ENCODE results near the gene THPO. TPM values are rescaled to one million over a fixed set of nuclear protein-coding genes. Genes with fewer than 3 reads are reported as not detected.

The THPO gene
- total and polyA plus RNA-seq, 10 of the 15 experiments (the other 5 are each of a cell fraction or from before 2014, with no cell fraction given), result not detected

DNA sequence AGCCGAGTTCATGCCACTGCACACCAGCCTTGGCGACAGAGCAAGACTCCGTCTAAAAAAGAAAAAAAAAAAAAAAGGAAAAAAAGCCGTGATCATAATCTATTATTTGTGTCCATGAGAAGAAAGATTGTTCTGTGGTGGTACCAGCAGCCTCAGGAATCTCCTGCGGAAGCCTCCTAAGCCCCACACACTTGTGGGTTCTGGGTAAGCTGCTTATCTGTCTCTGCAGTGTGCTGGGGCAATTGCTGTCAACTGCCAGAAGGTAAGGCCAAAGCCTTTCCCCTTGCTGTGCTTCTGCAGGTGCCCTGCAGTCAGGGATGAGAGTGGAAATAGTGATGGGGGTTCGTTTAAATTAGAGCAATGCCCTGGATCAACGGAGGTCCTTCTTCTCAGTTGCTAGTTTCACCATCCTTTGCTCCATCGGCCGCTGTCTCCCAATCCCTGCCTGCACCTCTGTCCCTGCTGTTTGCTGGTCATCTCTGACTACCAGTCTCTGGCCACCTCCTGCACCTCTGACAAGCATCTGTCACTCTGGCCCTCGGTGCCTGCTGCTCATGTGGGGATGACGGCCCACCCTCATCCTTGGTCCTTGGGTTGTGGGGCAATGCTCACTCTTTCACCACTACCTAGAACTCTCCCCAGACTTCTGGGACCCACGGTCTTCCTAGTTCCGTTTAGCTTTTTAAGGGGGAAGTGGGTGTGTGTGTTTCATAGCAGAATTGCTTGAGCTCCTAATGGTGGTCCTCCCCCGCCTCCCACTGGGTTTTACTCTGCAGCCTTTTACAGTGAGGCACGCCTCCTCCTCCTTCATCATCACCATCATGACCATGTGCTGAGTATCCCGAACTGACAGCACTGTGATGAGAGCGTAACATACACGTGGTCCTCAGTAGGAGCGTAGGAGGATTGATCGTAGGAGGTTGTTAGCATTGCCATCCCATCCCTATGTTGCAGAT lies 27.3 kb upstream of the THPO start:
- no peaks in the 10 kb centered on the region for H4K20me1 ChIP-seq (ENCODE audit: control insufficient read depth, insufficient read depth)
- no peaks in the 10 kb centered on the region for H3K9me3 ChIP-seq (replicated peaks; ENCODE audit: control insufficient read depth, insufficient read depth, low read length)
- intact Hi-C loops (cut with micrococcal nuclease; ENCODE audit: unreplicated experiment) (no loop called here), in situ Hi-C loops (cut with MboI) (no loop called here)
- no peak overlapping the region for H2AFZ ChIP-seq (ENCODE audit: control insufficient read depth, low read depth, low read length)
- no peaks in the 10 kb centered on the region for H3K79me2 ChIP-seq (ENCODE audit: control insufficient read depth, insufficient read depth, low read length)
- no peak for DNase-seq (ENCODE audit: low read depth, low spot score)
- no peaks in the 10 kb centered on the region for H3K4me1 ChIP-seq (ENCODE audit: control insufficient read depth, insufficient read depth, low read length)
- POLR2A ChIA-PET, result interaction anchor here (0.7 kb wide), 1 partner anchor 727 kb away, joined by 5 read pairs; no protein-coding TSS in a partner anchor
- SMC1A ChIA-PET (ENCODE audit: uncharacterized antibody, unreplicated experiment), result no interaction called here
- no peak overlapping the region for H3K4me3 ChIP-seq
- WGBS (ENCODE audit: insufficient coverage, insufficient replicate concordance, low lambda C conversion rate, missing lambda C conversion rate), result 32% methylated on average over 17 of the region's 20 CpGs
- RAD21 ChIA-PET (ENCODE audit: unreplicated experiment), result no interaction called here
- no peaks in the 10 kb centered on the region for H3K36me3 ChIP-seq (ENCODE audit: control insufficient read depth in 2 of 2, insufficient read depth in 2 of 2, low read length in 1 of 2)
- H3K27me3 ChIP-seq (replicated peaks in 1 of 2; ENCODE audit: control insufficient read depth in 2 of 2, insufficient read depth in 2 of 2, low read length in 1 of 2), result peaks cover 0 to 4% of the 10 kb centered on the region in 2 experiments; a peak in 3 of 4 replicates
- TF ChIP-seq, protein P1, sequence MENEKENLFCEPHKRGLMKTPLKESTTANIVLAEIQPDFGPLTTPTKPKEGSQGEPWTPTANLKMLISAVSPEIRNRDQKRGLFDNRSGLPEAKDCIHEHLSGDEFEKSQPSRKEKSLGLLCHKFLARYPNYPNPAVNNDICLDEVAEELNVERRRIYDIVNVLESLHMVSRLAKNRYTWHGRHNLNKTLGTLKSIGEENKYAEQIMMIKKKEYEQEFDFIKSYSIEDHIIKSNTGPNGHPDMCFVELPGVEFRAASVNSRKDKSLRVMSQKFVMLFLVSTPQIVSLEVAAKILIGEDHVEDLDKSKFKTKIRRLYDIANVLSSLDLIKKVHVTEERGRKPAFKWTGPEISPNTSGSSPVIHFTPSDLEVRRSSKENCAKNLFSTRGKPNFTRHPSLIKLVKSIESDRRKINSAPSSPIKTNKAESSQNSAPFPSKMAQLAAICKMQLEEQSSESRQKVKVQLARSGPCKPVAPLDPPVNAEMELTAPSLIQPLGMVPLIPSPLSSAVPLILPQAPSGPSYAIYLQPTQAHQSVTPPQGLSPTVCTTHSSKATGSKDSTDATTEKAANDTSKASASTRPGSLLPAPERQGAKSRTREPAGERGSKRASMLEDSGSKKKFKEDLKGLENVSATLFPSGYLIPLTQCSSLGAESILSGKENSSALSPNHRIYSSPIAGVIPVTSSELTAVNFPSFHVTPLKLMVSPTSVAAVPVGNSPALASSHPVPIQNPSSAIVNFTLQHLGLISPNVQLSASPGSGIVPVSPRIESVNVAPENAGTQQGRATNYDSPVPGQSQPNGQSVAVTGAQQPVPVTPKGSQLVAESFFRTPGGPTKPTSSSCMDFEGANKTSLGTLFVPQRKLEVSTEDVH (IDR thresholded peaks at IDR 0.05; ENCODE audit: low read depth, partially characterized antibody), result no peak
- TF ChIP-seq ZNF207 (IDR thresholded peaks at IDR 0.05; ENCODE audit: borderline replicate concordance) (no peak), CBFB (IDR thresholded peaks at IDR 0.05; ENCODE audit: low read depth) (no peak), NKRF (conservative IDR thresholded peaks at IDR 0.05) (no peak), CBX5 (IDR thresholded peaks at IDR 0.05; ENCODE audit: low read depth) (no peak), IRF4 (IDR thresholded peaks at IDR 0.05; ENCODE audit: low read depth, low read length) (no peak), NR2C2 (IDR thresholded peaks at IDR 0.05; ENCODE audit: borderline replicate concordance, control insufficient read depth, insufficient read length, low read depth) (no peak), NRF1 (conservative IDR thresholded peaks at IDR 0.05; ENCODE audit: low read depth, low read length) (no peak), KLF5 (IDR thresholded peaks at IDR 0.05; ENCODE audit: partially characterized antibody) (no peak), TBL1XR1 (IDR thresholded peaks at IDR 0.05; ENCODE audit: low read depth, low read length) (no peak), E2F4 (IDR thresholded peaks at IDR 0.05; ENCODE audit: low read depth, low read length) (no peak), PAX8 (IDR thresholded peaks at IDR 0.05) (no peak), BRCA1 (IDR thresholded peaks at IDR 0.05; ENCODE audit: low read depth, low read length) (no peak)
- H3K27ac ChIP-seq (ENCODE audit: control insufficient read depth, insufficient read depth), result no peak overlapping the region
- no peak overlapping the region for H3K9ac ChIP-seq (ENCODE audit: control insufficient read depth, insufficient read depth, low read length)
- CTCF ChIA-PET, result no interaction called here
- FAIRE-seq, result no peak
- H3K4me2 ChIP-seq (ENCODE audit: control insufficient read depth, insufficient read depth), result no peak overlapping the region
- no TSS peak for BruUV-seq (replicated peaks)
- no peak for ATAC-seq
